HepG2 (cell line): ENCODE data around the gene C11orf91. TPM values are rescaled to one million over a fixed set of nuclear protein-coding genes. Genes with fewer than 3 reads are reported as not detected.

Source experiments
- ATAC-seq: fragments of 200-7000 bp; cut with Tn5 transposase; 3 replicates; pipeline ENCODE4 v1.9.1; 2020; ENCODE audit warnings: mild to moderate bottlenecking, moderate library complexity
- BruUV-seq: library from RNA; stranded (reverse); fragments of 400-500 nt; replicated peaks from 2 replicates; lab custom pipeline; 2021; lab: Mats Ljungman, UMichigan
- CTCF ChIA-PET: fragments of 300-600 bp; formaldehyde crosslinking; extraction: SDS; loops from one replicate; lab custom pipeline; 2021; ENCODE audit warnings: low total read pairs, inconsistent platforms, low intra/inter-chr PET ratio; lab: Yijun Ruan, JAX
- POLR2A ChIA-PET: fragments of 350-600 bp; sonication (Branson Sonifier 250); formaldehyde crosslinking; loops from one replicate; lab custom pipeline; 2020; ENCODE audit warnings: antibody characterized with exemption, inconsistent platforms; lab: Yijun Ruan, JAX
- DNase-seq: peaks from one replicate; pipeline ENCODE4 v3.0.0-alpha.2; 2015; ENCODE audit warnings: low spot score
- FAIRE-seq: peaks from 3 replicates; lab custom pipeline; 2011; peaks lifted over from hg19 to GRCh38; lab: Jason Lieb, UNC
- H2AFZ ChIP-seq: one replicate; pipeline ENCODE4 v1.6.1; 2011; ENCODE audit warnings: low read length, inconsistent platforms
- H3K27ac ChIP-seq: fragments of 300-600 bp; 3 replicates; pipeline ENCODE4 v1.8.0; 2011; ENCODE audit warnings: mixed run types, mild to moderate bottlenecking, mixed read lengths, low read length, inconsistent platforms; ENCODE audit not compliant: insufficient read depth; ENCODE audit errors: extremely low read length
- H3K27me3 ChIP-seq, 2 experiments: fragments of 200-600 bp in 1 of 2; 2 replicates in 1 of 2; 3 replicates in 1 of 2; pipeline versions ENCODE4 v1.6.0 to v1.8.0; 2011; ENCODE audit warnings: low read length in 2 of 2, mild to moderate bottlenecking in 2 of 2, moderate library complexity in 2 of 2, inconsistent platforms in 1 of 2; ENCODE audit not compliant: insufficient read depth in 2 of 2, control insufficient read depth in 1 of 2
- H3K36me3 ChIP-seq, 2 experiments: fragments of 200-600 bp in 1 of 2; replicated peaks in 1 of 2; 2 replicates in 1 of 2; 3 replicates in 1 of 2; pipeline versions ENCODE4 v1.5.1 to v1.8.0; 2011; ENCODE audit warnings: low read length in 2 of 2, inconsistent platforms in 1 of 2; ENCODE audit not compliant: insufficient read depth in 2 of 2, control insufficient read depth in 1 of 2
- H3K4me1 ChIP-seq: 2 replicates; pipeline ENCODE4 v1.5.1; 2012; ENCODE audit warnings: low read length, inconsistent platforms; ENCODE audit not compliant: insufficient read depth
- H3K4me2 ChIP-seq: 2 replicates; pipeline ENCODE4 v1.6.0; 2011; ENCODE audit warnings: low read depth, low read length, inconsistent platforms
- H3K4me3 ChIP-seq, 3 experiments: fragments of 200-600 bp in 1 of 3; sonication (generic), shearing (Covaris generic) in 1 of 3; replicated peaks in 1 of 3; 2 replicates each; pipeline ENCODE4 v1.5.1; 2011 to 2016; ENCODE audit warnings: low read length in 3 of 3, inconsistent platforms in 2 of 3, low read depth in 2 of 3, mild to moderate bottlenecking in 2 of 3, control low read depth in 1 of 3, mixed read lengths in 1 of 3; ENCODE audit not compliant: insufficient read depth in 1 of 3
- H3K79me2 ChIP-seq: one replicate; pipeline ENCODE4 v1.6.1; 2011; ENCODE audit warnings: low read length, inconsistent platforms; ENCODE audit not compliant: insufficient read depth
- H3K9ac ChIP-seq: 2 replicates; pipeline ENCODE4 v1.6.0; 2011; ENCODE audit warnings: mild to moderate bottlenecking, low read depth, low read length, inconsistent platforms; ENCODE audit not compliant: insufficient read depth
- H3K9me3 ChIP-seq: 2 replicates; pipeline ENCODE4 v1.5.1; 2012; ENCODE audit warnings: mild to moderate bottlenecking, low read length
- H4K20me1 ChIP-seq: 2 replicates; pipeline ENCODE4 v1.6.0; 2011; ENCODE audit warnings: inconsistent platforms, mild to moderate bottlenecking, low read length, moderate library complexity; ENCODE audit not compliant: insufficient read depth
- MIER3 ChIP-seq: IDR thresholded peaks from 2 replicates; pipeline ENCODE4 v1.6.1; 2016; ENCODE audit warnings: missing compliant biosample characterization, borderline replicate concordance
- SALL2 ChIP-seq: sonication (generic); formaldehyde crosslinking; IDR thresholded peaks from 2 replicates; pipeline ENCODE4 v1.8.1; 2023; ENCODE audit warnings: mild to moderate bottlenecking, missing genetic modification reagents, inconsistent platforms
- YY1 ChIP-seq: IDR thresholded peaks from 2 replicates; pipeline ENCODE4 v1.6.1; 2011; ENCODE audit warnings: low read length, low read depth, moderate library complexity, mild to moderate bottlenecking; ENCODE audit not compliant: insufficient read depth, insufficient replicate concordance
- ZFP36 ChIP-seq: fragments of 150-350 bp; IDR thresholded peaks from 2 replicates; pipeline ENCODE4 v1.6.1; 2018; ENCODE audit warnings: borderline replicate concordance, low read length, low read depth; ENCODE audit not compliant: partially characterized antibody
- ZKSCAN5 ChIP-seq: sonication (generic); formaldehyde crosslinking; IDR thresholded peaks from 2 replicates; pipeline ENCODE4 v1.5.1; 2020; ENCODE audit warnings: mild to moderate bottlenecking, missing genetic modification reagents
- ZNF496 ChIP-seq: sonication (generic); formaldehyde crosslinking; IDR thresholded peaks from 2 replicates; pipeline ENCODE4 v1.8.1; 2023; ENCODE audit warnings: mild to moderate bottlenecking, moderate library complexity, missing genetic modification reagents; ENCODE audit not compliant: insufficient replicate concordance
- WGBS: methylation state at CpG from one replicate; pipeline ENCODE4 v1.1.6; 2017; ENCODE audit warnings: low lambda C conversion rate; 5-methylcytosine and 5-hydroxymethylcytosine counted together
- in situ Hi-C: cut with HindIII; loops from 2 replicates; pipeline ENCODE4 v1.10.0; 2017; ENCODE audit warnings: low pct_unique_long_range_greater_than_20kb; ENCODE audit not compliant: extremely low pct_ligation_motif_present
- intact Hi-C: fragments of 100-400 bp; cut with micrococcal nuclease; formaldehyde crosslinking; loops from one replicate; pipeline ENCODE4 v1.10.0; 2022; ENCODE audit not compliant: unreplicated experiment
- polyA plus RNA-seq, 8 experiments: library from polyadenylated mRNA; depleted of rRNA in 3 of 8; stranded (reverse) in 7 of 8; unstranded in 1 of 8; fragments of >200 nt; fragmentation: Illumina TruSeq in 4 of 8; extraction: Trizol in 4 of 8; gene quantifications; 2 replicates each; pipeline versions ENCODE4 v1.2.1 to v1.2.3, GENCODE V29; 2011 to 2016; ENCODE audit warnings: low read depth in 4 of 8, missing spikeins in 1 of 8, mixed read lengths in 1 of 8; ENCODE audit not compliant: insufficient read depth in 1 of 8
- total RNA-seq, 5 experiments: library from RNA; depleted of rRNA; stranded (reverse); fragments of >200 nt; fragmentation: Illumina TruSeq; extraction: Trizol; gene quantifications; 2 replicates each; pipeline ENCODE4 v1.2.3, GENCODE V29; 2016; ENCODE audit warnings: low read depth in 1 of 5
- TF ChIP-seq, protein P1 (sequence below): sonication (generic); formaldehyde crosslinking; IDR thresholded peaks from 2 replicates; pipeline ENCODE4 v1.4.0; 2020; ENCODE audit warnings: missing genetic modification reagents
- TF ChIP-seq, protein P2 (sequence below): sonication (generic); formaldehyde crosslinking; IDR thresholded peaks from 2 replicates; pipeline ENCODE4 v1.9.0; 2021; ENCODE audit warnings: missing genetic modification reagents, mild to moderate bottlenecking, borderline replicate concordance
- TF ChIP-seq, protein P3 (sequence below): sonication (generic); formaldehyde crosslinking; conservative IDR thresholded peaks from 2 replicates; pipeline ENCODE4 v1.5.0; 2020; ENCODE audit warnings: missing genetic modification reagents

C11orf91 gene
- total and polyA plus RNA-seq, 2 of the 13 experiments (the other 11 are each of a cell fraction or from before 2014, with no cell fraction given), result 0.35 TPM; not detected in 1

DNA sequence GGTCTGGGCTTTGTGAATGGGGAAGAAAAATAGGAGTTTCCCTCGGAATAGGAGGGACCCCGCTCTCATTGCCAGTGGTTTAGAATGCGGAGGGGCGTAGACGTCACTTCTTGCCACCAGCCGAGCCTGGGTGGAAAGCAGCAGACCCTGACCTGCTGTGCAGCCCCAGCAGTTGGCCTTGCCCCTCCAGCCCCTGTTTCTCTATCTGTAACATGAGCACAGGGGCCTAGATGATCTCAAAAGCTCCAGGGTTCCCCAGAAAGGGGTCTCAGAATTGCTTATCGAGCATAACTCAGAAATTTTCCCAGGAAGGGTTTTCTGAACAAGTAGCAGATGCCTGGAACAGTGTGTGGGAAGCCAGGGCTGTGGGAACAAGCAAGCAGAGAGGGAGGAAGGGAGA, 43.9 kb downstream of the C11orf91 start:
- Histone ChIP-seq H3K9me3 (no peaks in the 10 kb centered on the region), H4K20me1 (no peaks in the 10 kb centered on the region), H3K36me3 (no peaks in the 10 kb centered on the region), H3K27ac (no peak overlapping the region), H3K4me2 (no peak overlapping the region), H3K4me1 (no peaks in the 10 kb centered on the region), H3K4me3 (no peak overlapping the region), H3K27me3 (peaks cover 1 to 24% of the 10 kb centered on the region in 2 experiments; a peak in 2 of 5 replicates), H3K79me2 (no peaks in the 10 kb centered on the region), H3K9ac (no peak overlapping the region), H2AFZ (no peak overlapping the region)
- 28% methylated on average over 5 of the region's 7 CpGs for WGBS
- ATAC-seq (no peak), FAIRE-seq (no peak), DNase-seq (no peak)
- TF ChIP-seq ZFP36 (no peak), SALL2 (CRISPR knock-in tag) (no peak), MIER3 (CRISPR knock-in tag) (no peak), ZKSCAN5 (CRISPR knock-in tag) (no peak), ZNF496 (no peak), YY1 (no peak)
- TF ChIP-seq, protein P1, sequence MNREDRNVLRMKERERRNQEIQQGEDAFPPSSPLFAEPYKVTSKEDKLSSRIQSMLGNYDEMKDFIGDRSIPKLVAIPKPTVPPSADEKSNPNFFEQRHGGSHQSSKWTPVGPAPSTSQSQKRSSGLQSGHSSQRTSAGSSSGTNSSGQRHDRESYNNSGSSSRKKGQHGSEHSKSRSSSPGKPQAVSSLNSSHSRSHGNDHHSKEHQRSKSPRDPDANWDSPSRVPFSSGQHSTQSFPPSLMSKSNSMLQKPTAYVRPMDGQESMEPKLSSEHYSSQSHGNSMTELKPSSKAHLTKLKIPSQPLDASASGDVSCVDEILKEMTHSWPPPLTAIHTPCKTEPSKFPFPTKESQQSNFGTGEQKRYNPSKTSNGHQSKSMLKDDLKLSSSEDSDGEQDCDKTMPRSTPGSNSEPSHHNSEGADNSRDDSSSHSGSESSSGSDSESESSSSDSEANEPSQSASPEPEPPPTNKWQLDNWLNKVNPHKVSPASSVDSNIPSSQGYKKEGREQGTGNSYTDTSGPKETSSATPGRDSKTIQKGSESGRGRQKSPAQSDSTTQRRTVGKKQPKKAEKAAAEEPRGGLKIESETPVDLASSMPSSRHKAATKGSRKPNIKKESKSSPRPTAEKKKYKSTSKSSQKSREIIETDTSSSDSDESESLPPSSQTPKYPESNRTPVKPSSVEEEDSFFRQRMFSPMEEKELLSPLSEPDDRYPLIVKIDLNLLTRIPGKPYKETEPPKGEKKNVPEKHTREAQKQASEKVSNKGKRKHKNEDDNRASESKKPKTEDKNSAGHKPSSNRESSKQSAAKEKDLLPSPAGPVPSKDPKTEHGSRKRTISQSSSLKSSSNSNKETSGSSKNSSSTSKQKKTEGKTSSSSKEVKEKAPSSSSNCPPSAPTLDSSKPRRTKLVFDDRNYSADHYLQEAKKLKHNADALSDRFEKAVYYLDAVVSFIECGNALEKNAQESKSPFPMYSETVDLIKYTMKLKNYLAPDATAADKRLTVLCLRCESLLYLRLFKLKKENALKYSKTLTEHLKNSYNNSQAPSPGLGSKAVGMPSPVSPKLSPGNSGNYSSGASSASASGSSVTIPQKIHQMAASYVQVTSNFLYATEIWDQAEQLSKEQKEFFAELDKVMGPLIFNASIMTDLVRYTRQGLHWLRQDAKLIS (CRISPR knock-in tag), result no peak
- TF ChIP-seq, protein P2, sequence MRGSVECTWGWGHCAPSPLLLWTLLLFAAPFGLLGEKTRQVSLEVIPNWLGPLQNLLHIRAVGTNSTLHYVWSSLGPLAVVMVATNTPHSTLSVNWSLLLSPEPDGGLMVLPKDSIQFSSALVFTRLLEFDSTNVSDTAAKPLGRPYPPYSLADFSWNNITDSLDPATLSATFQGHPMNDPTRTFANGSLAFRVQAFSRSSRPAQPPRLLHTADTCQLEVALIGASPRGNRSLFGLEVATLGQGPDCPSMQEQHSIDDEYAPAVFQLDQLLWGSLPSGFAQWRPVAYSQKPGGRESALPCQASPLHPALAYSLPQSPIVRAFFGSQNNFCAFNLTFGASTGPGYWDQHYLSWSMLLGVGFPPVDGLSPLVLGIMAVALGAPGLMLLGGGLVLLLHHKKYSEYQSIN (CRISPR knock-in tag), result no peak
- TF ChIP-seq, protein P3, sequence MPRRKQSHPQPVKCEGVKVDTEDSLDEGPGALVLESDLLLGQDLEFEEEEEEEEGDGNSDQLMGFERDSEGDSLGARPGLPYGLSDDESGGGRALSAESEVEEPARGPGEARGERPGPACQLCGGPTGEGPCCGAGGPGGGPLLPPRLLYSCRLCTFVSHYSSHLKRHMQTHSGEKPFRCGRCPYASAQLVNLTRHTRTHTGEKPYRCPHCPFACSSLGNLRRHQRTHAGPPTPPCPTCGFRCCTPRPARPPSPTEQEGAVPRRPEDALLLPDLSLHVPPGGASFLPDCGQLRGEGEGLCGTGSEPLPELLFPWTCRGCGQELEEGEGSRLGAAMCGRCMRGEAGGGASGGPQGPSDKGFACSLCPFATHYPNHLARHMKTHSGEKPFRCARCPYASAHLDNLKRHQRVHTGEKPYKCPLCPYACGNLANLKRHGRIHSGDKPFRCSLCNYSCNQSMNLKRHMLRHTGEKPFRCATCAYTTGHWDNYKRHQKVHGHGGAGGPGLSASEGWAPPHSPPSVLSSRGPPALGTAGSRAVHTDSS (CRISPR knock-in tag), result no peak
- intact Hi-C loops (no loop called here), in situ Hi-C loops (no loop called here)
- ChIA-PET POLR2A (no interaction called here), CTCF (no interaction called here)
- BruUV-seq, result no TSS peak
